Epithelial cell of esophagus (primary cell): ENCODE measurements around the gene TMEM204.

Source experiments
- DNase-seq: peaks from one replicate; pipeline ENCODE4 v3.0.0; 2010; ENCODE audit warnings: low read depth
- H3K4me3 ChIP-seq: 2 replicates; pipeline ENCODE4 v1.5.1; 2011; ENCODE audit warnings: mild to moderate bottlenecking, low read length, control low read depth
- CTCF ChIP-seq: IDR thresholded peaks from 2 replicates; pipeline ENCODE4 v1.5.1; 2011; ENCODE audit warnings: low read depth, mild to moderate bottlenecking, low read length, control low read depth, inconsistent platforms; ENCODE audit not compliant: insufficient read depth; ENCODE audit errors: missing control alignments

Gene TMEM204

GRCh38 chr16:1563786-1564185, 30.3 kb downstream of the TMEM204 start:
- TF ChIP-seq CTCF, result no peak
- no peak for DNase-seq
- H3K4me3 ChIP-seq, result no peak overlapping the region

- DNase-seq, result no peak
- H3K4me3 ChIP-seq, result no peak overlapping the region
- no peak for TF ChIP-seq CTCF
Observed at GRCh38 chr16:1564325-1564724, 30.9 kb downstream of the TMEM204 start.

GRCh38 chr16:1565083-1565805, 31.8 kb downstream of the TMEM204 start:
- TF ChIP-seq CTCF, result no peak
- DNase-seq, result no peak
- H3K4me3 ChIP-seq, result no peak overlapping the region

GRCh38 chr16:1567988-1568387, 34.5 kb downstream of the TMEM204 start:
- TF ChIP-seq CTCF, result no peak
- no peak for DNase-seq
- H3K4me3 ChIP-seq, result no peak overlapping the region

- no peak for DNase-seq
- no peak overlapping the region for H3K4me3 ChIP-seq
- TF ChIP-seq CTCF, result peak; percentile 23
Observed at GRCh38 chr16:1571012-1571671, 37.7 kb downstream of the TMEM204 start.

GRCh38 chr16:1572673-1573072, 39.2 kb downstream of the TMEM204 start:
- TF ChIP-seq CTCF, result no peak
- no peak for DNase-seq
- H3K4me3 ChIP-seq, result no peak overlapping the region
